ENCODE measurements around the gene FBXO3. TPM values are rescaled to one million over a fixed set of nuclear protein-coding genes. Genes with fewer than 3 reads are reported as not detected.

FBXO3 gene
- polyA plus RNA-seq, 3 donors, result 17.5 to 25.2 (median 21.4) TPM

DNA sequence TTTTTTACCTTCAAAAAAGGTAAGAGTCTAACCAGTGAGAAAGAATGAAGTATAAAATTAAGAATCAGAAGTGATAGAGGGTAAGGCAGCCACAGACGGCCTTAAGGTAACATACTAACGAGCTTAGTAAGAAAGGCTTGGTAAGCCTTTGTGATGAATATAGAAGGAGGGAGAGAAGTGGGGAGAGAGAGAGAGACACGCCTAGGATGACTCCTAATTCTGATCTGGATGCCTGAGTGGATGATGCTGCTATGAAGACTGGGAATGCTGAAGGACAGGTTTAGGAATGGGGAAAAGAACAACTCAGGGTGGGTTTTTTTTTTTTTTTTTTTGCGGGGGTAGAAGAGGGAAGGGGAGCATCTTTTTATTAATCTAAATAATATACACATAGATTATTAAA, 4.8 kb downstream of the FBXO3 start:
- Mint-ChIP-seq H3K27ac (no peak overlapping the region), H3K4me3 (no peak overlapping the region), H3K9me3 (peaks cover 0 to under 1% (median 0%) of the 10 kb centered on the region in 7 donors), H3K4me1 (peaks cover 17% of the 10 kb centered on the region), H3K36me3 (peaks cover 54 to 55% of the 10 kb centered on the region in 2 donors), H3K27me3 (ENCODE audit: low read depth in 3 of 3) (peaks cover under 1 to 2% (median 1%) of the 10 kb centered on the region in 3 donors)
- Histone ChIP-seq H3K79me2 (ENCODE audit: insufficient read depth, low read length) (peaks cover 30% of the 10 kb centered on the region), H3K4me1 (ENCODE audit: control insufficient read depth in 1 of 2, insufficient read depth in 2 of 2, low read length in 2 of 2) (peaks cover 12 to 17% of the 10 kb centered on the region in 2 donors), H3K4me3 (replicated peaks in 1 of 3; ENCODE audit: low read depth in 2 of 3, low read length in 3 of 3) (no peak overlapping the region), H3K9ac (ENCODE audit: insufficient read depth, low read length, poor library complexity, severe bottlenecking) (no peak overlapping the region), H2AFZ (ENCODE audit: insufficient read depth, low read depth, low read length, poor library complexity, severe bottlenecking) (no peak overlapping the region), H3K27me3 (ENCODE audit: control insufficient read depth in 2 of 2, insufficient read depth in 2 of 2, low read length in 2 of 2) (no peaks in the 10 kb centered on the region), H3K27ac (ENCODE audit: low read depth in 1 of 2, low read length in 2 of 2) (no peak overlapping the region), H4K20me1 (ENCODE audit: insufficient read depth, low read length) (peaks cover 10% of the 10 kb centered on the region), H3K4me2 (replicated peaks; ENCODE audit: extremely low read depth, low read length, poor library complexity, severe bottlenecking) (no peak overlapping the region), H3K36me3 (replicated peaks in 1 of 2; ENCODE audit: control insufficient read depth in 1 of 2, insufficient read depth in 2 of 2, low read length in 2 of 2) (peaks cover 51 to 58% of the 10 kb centered on the region in 2 donors), H3K9me3 (replicated peaks in 1 of 2; ENCODE audit: control insufficient read depth in 1 of 2, insufficient read depth in 1 of 2, low read length in 2 of 2) (no peaks in the 10 kb centered on the region)
- intact Hi-C loops (cut with micrococcal nuclease), result no loop called here
- 100% methylated on average over 3 of the region's 4 CpGs for WGBS (ENCODE audit: insufficient coverage)
- DNase-seq, result no peak
- TF ChIP-seq, protein P1, sequence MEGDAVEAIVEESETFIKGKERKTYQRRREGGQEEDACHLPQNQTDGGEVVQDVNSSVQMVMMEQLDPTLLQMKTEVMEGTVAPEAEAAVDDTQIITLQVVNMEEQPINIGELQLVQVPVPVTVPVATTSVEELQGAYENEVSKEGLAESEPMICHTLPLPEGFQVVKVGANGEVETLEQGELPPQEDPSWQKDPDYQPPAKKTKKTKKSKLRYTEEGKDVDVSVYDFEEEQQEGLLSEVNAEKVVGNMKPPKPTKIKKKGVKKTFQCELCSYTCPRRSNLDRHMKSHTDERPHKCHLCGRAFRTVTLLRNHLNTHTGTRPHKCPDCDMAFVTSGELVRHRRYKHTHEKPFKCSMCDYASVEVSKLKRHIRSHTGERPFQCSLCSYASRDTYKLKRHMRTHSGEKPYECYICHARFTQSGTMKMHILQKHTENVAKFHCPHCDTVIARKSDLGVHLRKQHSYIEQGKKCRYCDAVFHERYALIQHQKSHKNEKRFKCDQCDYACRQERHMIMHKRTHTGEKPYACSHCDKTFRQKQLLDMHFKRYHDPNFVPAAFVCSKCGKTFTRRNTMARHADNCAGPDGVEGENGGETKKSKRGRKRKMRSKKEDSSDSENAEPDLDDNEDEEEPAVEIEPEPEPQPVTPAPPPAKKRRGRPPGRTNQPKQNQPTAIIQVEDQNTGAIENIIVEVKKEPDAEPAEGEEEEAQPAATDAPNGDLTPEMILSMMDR (IDR thresholded peaks at IDR 0.05), result no peak

DNA sequence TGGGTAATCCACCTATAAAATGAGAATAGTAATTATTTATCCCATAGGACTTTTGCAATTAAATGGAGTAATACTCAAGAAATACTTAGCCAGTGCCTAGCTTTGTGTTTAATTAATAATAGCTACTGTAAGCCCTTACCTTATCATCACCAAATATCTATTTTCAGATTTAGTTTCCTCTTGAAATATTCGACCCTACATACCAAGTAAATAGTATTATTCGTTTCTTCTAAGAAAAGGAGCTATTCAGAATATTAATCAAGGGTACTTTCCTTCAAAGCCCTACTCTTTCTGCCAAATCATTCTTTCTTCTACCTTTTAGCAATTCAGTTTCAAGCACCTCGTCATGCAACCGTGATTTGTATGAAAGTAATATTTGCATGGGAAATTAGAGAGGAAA, 6.7 kb downstream of the FBXO3 start:
- Histone ChIP-seq H3K27me3 (ENCODE audit: control insufficient read depth in 2 of 2, insufficient read depth in 2 of 2, low read length in 2 of 2) (no peaks in the 10 kb centered on the region), H3K27ac (ENCODE audit: low read depth in 1 of 2, low read length in 2 of 2) (no peak overlapping the region), H3K79me2 (ENCODE audit: insufficient read depth, low read length) (peaks cover 14% of the 10 kb centered on the region), H3K36me3 (replicated peaks in 1 of 2; ENCODE audit: control insufficient read depth in 1 of 2, insufficient read depth in 2 of 2, low read length in 2 of 2) (peaks cover 70 to 77% of the 10 kb centered on the region in 2 donors), H3K9ac (ENCODE audit: insufficient read depth, low read length, poor library complexity, severe bottlenecking) (no peak overlapping the region), H2AFZ (ENCODE audit: insufficient read depth, low read depth, low read length, poor library complexity, severe bottlenecking) (no peak overlapping the region), H3K4me2 (replicated peaks; ENCODE audit: extremely low read depth, low read length, poor library complexity, severe bottlenecking) (no peak overlapping the region), H3K4me3 (replicated peaks in 1 of 3; ENCODE audit: low read depth in 2 of 3, low read length in 3 of 3) (no peak overlapping the region), H3K9me3 (replicated peaks in 1 of 2; ENCODE audit: control insufficient read depth in 1 of 2, insufficient read depth in 1 of 2, low read length in 2 of 2) (no peaks in the 10 kb centered on the region), H4K20me1 (ENCODE audit: insufficient read depth, low read length) (peaks cover 4% of the 10 kb centered on the region), H3K4me1 (ENCODE audit: control insufficient read depth in 1 of 2, insufficient read depth in 2 of 2, low read length in 2 of 2) (peaks cover under 1 to 4% of the 10 kb centered on the region in 2 donors)
- Mint-ChIP-seq H3K4me1 (peaks cover 6% of the 10 kb centered on the region), H3K4me3 (no peak overlapping the region), H3K36me3 (peaks cover 70 to 71% of the 10 kb centered on the region in 2 donors), H3K27ac (no peak overlapping the region), H3K27me3 (ENCODE audit: low read depth in 3 of 3) (peaks cover 0 to 2% (median 0%) of the 10 kb centered on the region in 3 donors), H3K9me3 (peaks cover 0 to 3% (median 0%) of the 10 kb centered on the region in 7 donors)
- no peak for DNase-seq
- intact Hi-C loops (cut with micrococcal nuclease), result no loop called here
- TF ChIP-seq, protein P1 (IDR thresholded peaks at IDR 0.05), result no peak
- WGBS (ENCODE audit: insufficient coverage), result no CpG with 5 or more reads among the region's 4 CpGs
